Measurements from ENCODE around the gene ZNF90.
"Not testable (repeated sequence)": the region's sequence is repeated elsewhere in the genome, so short reads cannot be mapped to it uniquely, and the experiment has no call there.

GRCh38 chr19:20082232-20082833, 4.5 kb downstream of the ZNF90 start:
- not testable (repeated sequence) for TF ChIP-seq ZBTB10 (tag by site-specific recombination; IDR thresholded peaks at IDR 0.05); CTCF (tag by site-specific recombination; IDR thresholded peaks at IDR 0.05); REPIN1 (tag by site-specific recombination; IDR thresholded peaks at IDR 0.05; ENCODE audit: low read depth); REST (tag by site-specific recombination; IDR thresholded peaks at IDR 0.05); ZNF513 (tag by site-specific recombination; IDR thresholded peaks at IDR 0.05); KLF10 (tag by site-specific recombination; IDR thresholded peaks at IDR 0.05)

Data from HEK293 (cell line).